Activated gamma-delta T cell treated with anti-CD3 and anti-CD28 coated beads, Interleukin-2, amount 50 U/mL, for 16 hours (primary cell): ENCODE results near the gene ARFGEF2.
A peak's percentile ranks its signal among the peaks of the same experiment; 100 is the strongest.
"Not testable (repeated sequence)": the region's sequence is repeated elsewhere in the genome, so short reads cannot be mapped to it uniquely, and the experiment has no call there.

Experiments
- DNase-seq: peaks from one replicate; pipeline ENCODE4 v3.0.0-alpha.2; 2020; ENCODE audit warnings: low read depth

Gene ARFGEF2

DNA sequence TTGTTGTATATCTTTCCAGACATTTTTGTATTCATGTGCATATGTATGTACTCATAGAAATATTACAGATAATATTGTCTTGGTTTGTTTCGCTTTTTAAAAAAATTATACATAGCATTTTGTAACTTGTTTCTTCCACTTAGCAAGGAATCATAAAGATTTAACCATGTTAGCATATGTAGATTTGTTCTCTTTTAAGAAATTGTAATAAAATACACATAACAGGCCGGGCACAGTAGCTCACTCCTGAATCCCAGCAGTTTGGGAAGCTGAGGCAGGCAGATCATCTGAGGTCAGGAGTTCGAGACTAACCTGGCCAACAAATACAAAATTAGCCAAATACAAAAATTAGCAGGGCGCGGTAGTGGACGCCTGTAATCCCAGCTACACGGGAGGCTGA is 80.2 kb downstream of the ARFGEF2 start:
- no peak for DNase-seq

DNA sequence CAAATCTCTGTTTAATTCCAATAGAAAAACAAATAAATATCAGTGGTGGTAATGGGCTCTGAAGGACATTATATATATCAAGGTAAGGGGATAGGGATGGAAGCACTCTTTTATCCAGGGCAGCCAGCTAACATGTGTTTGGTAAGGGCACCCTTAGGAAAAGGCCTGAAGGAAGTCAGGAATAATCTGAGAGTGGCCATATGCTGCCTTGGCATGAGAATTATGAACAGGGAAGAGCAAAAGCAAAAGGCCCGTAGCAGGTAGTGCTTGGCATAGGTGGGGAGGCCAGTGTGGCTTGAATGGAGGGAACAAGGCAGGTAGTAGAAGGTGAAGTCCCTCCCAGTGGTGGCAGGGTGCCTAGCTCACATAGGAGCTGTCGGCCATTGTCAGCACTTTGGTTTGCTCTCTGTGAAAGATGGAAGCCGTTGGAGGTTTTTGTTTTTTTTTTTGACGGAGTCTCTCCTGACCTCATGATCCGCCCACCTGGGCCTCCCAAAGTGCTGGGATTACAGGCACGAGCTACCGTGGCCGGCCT is 85.0 kb downstream of the ARFGEF2 start:
- no peak for DNase-seq

DNA sequence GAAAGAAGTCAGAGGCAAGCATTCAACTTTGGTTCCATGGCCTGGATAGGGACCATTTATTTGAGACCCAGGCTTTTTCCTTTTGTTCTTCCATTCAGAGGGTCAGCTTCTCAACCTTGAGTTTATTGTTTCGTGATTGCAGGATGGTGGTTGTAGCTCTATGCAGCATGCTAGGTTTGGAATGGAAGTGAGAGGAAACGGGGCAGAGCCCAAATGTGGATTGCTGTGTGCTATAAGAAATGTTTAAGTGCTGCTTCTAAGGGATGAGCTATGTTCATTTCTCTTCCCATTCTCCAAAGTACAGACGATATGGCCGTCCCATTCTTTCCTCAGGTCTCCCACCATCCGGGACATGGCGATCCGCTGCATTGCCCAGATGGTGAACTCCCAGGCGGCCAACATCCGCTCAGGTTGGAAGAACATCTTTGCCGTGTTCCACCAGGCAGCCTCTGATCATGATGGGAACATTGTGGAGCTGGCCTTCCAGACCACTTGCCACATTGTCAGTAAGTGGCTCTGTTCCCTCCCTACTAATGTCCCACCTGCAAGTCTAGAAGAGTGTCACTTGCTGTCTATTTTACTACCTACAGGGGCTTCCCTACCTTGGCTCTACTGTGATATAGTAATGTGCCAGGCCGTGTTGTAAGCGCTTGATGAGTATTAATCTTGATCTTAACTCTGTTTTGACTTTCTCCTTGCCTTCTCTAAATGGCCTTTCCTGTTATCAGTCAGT is 88.6 kb downstream of the ARFGEF2 start:
- DNase-seq = no peak

DNA sequence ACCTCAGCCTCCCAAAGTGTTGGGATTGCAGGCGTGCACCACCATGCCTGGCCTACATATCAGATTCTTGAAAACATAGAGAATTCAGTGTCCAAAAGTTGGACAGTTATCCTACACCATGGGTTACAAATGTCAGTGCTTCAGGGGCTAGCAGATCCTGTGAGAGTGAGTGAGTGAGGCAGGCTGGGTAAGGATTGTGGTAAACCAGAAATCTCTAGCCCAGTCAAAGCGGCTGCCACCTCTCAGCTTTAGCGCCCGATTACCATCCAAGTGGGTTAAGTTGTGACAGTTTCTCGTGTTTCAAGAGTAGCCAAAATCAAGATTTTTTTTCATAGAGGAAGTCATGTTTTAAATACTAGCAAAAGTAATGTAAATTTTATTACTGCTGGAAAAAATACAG is 102.7 kb downstream of the ARFGEF2 start:
- no peak for DNase-seq

DNA sequence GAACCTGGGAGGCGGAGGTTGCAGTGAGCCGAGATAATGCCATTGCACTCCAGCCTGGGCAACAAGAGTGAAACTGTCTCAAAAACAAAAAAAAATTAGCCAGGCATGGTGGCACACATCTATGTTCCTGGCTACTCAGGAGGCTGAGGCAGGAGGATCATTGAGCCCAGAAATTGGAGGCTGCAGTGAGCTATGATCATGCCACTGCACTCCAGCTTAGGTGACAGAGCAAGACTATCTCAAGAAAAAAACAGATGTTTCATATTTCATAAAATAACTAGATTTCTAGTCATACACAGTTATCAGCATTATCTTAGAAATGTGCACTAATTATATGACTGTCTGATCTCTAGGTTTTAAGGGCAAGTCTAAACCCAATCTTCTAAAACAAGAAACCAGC is 106.7 kb downstream of the ARFGEF2 start:
- DNase-seq = not testable (repeated sequence)

DNA sequence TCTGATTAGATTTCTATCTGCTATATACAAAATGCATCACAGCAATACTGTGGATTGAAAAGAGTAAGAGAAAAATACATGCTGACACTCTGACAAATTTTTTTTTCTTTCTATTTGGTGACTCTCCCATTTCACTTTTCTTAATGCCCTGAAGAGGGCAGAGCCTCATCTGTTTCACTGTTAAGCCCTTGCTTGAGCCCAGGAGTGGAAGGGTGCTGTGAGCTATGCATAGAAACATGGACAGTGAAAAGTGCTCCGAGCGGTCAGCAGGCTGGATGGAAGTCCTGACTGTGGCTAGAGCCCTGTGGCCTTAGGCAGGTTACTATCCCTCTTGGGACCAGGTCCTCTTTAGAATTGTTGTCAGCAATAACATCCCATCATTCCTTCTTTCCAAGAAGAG is 107.2 kb downstream of the ARFGEF2 start:
- no peak for DNase-seq

DNA sequence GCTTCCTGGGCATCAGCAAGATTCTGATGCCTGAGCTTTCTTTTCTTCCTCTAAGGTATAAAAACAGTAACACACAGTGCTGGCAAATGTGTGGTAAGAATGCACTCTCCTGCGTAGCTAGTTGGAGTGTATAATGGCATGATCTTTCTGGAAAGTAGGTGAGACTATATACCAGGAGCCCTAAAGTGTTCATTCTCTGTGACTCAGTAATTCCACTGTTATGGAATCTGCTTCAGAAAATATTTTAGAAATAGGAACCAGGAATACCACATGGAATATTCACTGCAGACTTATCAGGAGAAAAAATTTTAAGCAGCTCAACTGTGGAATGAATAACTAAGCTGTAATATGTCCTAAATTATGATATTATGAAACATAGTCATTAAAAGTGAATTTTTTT is 107.7 kb downstream of the ARFGEF2 start:
- DNase-seq = no peak

DNA sequence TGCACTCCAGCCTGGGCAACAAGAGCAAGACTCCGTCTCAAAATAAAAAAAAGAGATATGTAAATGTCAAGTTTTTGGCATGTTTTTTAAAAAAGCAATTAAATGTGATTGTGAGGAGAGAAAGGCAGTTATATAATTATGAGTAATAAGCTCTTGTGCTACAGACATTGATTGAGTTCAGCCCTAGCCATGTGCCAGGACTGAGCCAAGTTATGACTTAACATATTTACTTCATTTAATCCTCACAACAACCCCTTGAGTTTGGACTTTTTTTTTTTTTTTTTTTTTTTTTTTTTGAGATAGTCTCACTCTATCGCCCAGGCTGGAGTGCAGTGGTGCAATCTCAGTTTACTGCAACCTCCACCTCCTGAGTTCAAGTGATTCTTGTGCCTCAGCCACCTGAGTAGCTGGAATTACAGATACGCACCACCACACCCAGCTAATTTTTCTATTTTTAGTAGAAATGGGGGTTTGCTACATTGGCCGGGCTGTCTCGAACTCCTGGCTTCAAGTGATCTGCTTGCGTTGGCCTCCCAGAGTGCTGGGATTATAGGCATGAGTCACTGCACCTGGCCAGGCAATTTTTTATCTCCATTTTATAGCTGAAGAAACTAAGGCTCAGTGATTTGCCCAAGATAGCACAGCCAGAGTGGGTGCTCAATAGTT is 109.6 kb downstream of the ARFGEF2 start:
- no peak for DNase-seq

DNA sequence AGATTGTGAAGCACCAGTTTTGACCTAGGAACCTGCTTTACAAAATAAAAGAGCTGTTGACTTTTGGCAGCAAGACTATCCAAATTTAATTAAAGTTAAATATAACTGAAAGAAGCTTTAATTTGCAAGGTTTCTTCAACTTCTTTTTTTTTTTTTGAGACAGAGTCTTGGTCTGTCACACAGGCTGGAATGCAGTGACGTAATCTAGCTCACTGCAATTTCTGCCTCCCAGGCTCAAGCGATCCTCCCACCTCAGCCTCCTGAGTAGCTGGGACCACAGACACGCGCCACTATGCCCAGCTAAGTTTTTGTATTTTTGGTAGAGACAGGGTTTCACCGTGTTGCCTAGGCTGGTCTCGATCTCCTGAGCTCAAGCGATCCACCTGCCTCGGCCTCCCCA is 110.9 kb downstream of the ARFGEF2 start:
- no peak for DNase-seq

DNA sequence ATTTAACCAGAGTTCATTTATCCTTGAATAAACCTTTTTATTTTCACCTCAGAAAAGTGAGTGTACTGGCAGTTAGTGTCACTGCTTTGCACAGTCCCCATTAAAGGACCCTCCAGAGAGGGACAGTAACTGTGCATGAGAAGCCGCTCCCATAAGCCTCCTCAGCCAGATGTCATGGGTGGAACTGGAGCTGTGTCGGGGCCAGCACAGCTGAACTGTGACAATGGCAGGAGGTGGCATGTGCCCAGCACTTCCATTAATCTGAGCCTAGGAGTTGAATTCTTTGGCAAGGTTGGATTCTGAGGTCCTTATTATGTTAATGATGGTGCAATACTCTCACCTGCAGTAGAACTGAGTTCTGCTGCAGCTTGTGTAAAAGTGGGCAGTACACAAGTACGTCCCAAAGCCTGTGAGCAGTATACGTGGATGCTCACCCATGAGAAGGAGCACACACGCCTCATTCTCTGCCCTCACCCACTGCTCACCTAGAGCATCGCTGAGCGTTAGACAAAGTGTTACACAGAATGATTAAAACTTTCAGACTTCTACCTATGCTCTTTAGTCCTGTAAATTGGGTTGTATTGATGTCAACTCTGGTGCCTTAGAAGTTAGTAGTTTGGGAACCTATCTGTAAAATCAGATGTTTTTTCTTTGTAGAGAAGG is 112.7 kb downstream of the ARFGEF2 start:
- DNase-seq = no peak

DNA sequence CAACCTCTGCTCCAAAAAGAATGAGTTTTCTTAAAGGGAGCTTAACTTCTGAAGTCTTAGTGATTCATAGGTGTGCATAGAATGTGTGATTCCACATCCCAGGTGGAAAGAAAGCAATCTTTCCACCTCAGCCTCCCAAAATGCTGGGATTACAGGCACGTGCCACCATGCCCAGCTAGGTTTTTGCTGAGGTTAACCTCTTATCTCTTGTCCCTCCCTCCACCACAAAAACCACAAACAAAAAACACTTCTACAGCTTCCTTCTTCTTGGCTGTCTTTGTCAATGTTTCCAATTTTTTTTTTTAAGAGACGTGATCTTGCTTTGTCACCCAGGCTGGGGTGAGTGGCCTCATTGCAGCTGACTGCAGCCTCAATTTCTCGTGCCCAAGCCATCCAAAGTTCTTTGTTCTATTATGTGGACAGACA is 116.5 kb downstream of the ARFGEF2 start:
- DNase-seq = peak; percentile 3

DNA sequence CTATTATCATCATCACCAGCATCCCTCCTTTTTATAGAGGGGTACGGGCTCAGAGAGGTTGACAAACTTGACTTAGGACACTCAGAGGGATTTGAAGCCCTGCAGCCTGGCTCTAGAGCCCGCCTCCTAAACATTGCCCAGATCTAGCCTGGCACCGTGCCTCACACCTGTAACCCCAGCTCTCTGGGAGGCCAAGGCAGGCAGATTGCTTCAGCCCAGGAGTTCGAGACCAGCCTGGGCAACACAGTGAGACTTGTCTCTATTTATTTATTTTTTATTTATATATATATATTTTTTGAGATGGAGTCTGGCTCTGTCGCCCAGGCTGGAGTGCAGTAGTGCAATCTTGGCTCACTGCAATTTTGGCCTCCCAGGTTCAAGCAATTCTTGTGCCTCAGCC is 118.3 kb downstream of the ARFGEF2 start:
- no peak for DNase-seq

DNA sequence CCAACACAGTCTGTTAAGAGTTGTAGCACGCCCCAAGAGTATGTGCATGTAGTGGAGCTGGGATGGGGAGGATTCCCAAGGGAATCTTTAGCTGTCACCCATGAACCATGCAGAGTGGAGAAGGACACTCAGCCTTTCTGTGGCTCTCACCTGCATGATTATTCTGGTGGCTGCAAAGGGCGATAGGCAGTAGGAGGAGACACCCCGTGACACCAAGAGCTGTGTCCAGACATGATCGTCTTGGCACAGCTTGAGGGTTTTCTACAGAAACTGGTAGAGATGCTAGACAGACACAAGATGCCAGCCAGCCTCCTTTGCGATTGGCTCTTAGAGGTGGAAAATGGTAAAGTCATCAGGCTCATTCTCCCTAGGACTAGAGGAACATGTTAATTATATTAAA is 121.5 kb downstream of the ARFGEF2 start:
- DNase-seq = no peak

DNA sequence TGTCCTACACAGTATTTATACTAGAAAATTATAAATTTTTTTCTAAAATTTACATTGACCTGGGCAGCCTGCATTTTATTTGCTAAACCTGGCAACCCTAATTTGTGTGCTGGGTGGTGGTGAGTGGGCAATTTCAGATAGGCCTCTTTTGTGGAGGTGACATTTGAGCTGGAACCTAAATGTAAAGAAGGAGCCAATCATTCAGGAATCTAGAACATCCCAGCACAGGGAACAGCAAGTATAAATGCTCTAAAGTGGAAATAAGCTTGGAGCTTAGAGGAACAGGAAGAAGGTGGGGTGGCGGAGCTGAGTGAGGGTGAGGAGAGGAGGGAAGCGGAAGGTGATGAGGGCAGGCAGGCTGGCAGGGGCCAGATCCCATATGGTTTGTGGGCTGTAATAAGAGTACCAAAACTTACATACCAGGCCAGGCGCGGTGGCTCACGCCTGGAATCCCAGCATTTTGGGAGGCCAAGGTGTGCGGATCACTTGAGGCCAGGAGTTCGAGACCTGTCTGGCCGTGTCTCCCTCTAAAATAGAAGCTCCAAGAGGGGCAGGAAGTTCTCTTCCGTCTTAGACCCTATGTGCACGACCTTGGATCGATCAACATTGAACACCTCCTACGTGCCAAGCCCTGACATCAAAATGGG is 124.1 kb downstream of the ARFGEF2 start:
- DNase-seq = no peak

DNA sequence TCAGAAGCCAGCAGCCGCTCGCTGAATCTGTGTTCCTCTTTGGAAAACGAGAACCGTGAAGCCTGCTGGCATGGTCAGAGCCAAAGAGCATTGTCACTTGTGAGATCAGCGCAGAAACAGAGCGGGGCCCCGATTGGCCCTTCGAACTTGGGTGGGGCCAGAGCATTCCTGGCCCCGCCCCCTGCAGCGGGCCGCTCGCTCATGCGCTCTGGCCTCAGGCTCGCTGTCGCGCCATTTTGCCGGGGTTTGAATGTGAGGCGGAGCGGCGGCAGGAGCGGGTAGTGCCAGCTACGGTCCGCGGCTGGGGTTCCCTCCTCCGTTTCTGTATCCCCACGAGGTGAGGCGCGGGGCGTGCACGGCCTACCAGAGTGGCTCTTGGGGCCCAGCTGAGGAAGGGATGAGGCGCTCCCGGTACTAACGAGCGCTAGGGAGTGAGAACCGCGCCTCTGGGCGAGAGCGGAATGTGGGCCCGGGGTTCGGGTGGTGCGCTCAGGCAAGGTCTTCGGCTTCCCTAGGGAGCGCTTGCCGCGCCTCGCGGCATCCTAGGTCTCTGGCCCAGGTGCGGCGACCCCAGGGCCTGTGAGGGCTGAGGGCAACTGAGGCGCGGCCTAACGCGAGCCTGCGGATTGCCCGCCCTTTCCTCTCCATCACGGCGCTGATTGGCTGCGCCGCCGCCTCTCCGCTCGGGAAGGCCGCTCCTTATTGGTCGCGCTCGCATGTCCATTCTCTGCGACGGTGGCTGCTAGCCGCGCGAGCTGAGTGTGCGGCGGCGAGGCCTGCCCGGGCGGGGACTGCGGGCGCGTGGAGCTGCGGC is 124.8 kb downstream of the ARFGEF2 start, which contains the start of gene CSE1L:
TSS of gene CSE1L (plus strand) at position 226 of the 814 bp plus-strand sequence. CDS start 12,152 bp downstream, outside the sequence.
- peak; percentile 90 for DNase-seq

DNA sequence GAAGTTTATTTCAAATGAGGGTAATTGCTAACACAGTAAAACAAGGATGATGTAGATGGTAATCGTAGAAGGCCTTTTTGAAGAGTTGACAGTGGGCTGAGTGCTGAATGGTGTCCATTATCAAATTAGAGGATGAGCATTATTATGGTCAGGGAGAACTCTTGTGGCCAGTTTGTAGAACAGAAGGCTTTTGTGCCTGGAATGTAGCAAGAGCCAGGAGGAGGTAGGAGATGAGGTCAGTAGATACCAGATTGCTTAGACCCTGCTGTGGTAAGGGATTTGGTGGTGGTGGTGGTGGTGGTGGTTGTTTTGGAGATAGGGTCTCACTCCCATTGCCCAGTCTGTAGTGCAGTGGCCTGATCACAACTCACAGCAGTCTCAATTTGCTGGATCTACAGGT is 130.8 kb downstream of the ARFGEF2 start:
- no peak for DNase-seq

DNA sequence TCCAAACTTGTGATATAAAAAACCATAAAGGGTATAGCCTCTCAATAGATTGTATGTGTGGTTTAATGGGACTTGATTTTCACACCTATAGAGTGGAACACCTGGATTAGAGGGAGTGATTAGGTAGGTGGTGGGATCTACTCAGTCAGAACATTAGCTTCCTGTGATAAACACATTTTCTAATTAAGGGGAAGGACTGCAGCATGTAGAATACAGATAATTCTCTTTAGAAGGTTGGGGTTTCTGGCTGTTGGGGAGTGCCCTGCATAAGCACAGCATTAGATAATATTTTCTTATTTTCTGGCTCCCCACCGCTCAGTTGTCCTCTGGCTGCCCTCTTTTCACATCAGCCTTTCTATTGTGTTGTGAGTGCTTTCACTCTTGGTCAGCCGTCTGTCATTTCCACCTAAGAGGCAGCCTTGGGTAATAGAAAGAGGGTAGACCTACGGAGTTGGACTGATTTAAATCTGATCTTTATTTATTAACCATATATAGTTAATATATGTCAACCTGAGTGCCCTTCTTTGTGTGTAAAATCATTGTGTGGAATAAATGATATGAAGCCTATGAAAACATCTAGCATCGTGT is 132.6 kb downstream of the ARFGEF2 start:
- no peak for DNase-seq

DNA sequence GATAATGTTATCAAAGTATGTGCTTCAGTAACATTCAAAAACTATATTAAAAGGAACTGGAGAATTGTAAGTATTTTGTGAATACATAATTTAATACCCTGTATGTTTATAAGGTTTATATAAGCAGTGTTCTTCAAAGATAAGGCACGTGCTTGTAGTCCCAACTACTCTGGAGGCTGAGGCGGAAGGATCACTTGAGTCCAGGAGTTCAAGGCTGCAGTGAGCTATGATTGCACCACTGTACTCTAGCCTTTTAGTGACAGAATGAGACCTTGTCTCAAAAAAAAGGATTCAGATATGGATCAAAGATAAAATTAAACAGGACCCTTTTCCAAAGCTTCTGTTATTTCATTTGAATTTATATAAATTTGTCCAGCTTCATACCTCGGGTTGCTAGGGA is 141.8 kb downstream of the ARFGEF2 start:
- DNase-seq = no peak

DNA sequence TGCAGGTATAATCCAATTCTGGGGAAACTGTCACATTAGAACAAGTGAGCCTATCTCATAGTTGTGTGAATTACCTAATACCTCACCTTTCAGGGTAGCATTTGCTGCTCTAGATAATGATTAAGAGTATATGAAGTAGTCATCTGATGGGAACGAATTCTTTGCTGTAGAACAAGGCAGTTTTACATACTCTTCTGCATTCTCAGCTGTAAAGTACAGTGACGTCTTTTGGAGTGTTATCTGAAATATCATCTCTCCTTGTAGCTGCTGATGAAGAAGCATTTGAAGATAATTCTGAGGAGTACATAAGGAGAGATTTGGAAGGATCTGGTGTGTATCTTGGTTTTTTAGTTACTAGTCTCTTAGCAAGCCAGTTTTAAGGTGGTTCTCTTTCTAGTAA is 153.0 kb downstream of the ARFGEF2 start:
- DNase-seq = no peak

DNA sequence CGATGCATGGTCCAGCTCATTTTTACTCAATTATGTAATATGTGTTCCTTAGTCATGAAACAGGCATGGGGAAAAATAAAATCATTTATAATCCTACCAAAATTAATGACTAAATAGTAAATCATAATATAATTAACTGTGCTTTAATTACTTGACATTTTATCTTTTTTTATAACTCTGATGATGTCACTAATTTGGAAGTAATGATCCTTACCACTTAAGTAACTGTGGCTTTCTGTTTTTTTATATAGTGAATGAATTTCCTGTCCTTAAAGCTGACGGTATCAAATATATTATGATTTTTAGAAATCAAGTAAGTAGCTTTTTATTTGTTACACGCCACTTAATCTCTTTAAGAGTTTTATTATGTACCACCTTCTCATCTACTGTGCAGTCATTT is 156.8 kb downstream of the ARFGEF2 start:
- DNase-seq = no peak

DNA sequence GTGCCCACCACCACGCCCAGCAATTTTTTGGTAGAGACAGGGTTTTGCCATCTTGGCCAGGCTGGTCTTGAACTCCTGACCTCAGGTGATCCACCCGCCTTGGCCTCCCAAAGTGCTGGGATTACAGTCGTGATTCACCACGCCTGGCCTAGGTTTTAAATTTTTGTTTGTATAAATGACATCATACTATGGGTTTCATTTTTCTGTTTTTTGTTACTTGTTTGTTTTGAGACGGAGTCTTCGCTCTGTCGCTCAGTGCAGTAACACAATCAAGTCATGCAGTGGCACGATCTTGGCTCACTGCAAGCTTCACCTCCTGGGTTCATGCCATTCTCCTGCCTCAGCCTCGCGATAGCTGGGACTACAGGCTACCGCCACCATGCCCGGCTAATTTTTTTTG is 160.8 kb downstream of the ARFGEF2 start:
- not testable (repeated sequence) for DNase-seq
